K562 (cell line): ENCODE measurements around the gene SLC46A3. TPM values are rescaled to one million over a fixed set of nuclear protein-coding genes. Genes with fewer than 3 reads are reported as not detected.
A peak's percentile ranks its signal among the peaks of the same experiment; 100 is the strongest.

Source experiments
- ATAC-seq: fragments of 200-7000 bp; cut with Tn5 transposase; 3 replicates; pipeline ENCODE4 v1.9.1; 2020; ENCODE audit warnings: moderate library complexity
- BruUV-seq: library from RNA; stranded (reverse); fragments of 400-500 nt; replicated peaks from 2 replicates; lab custom pipeline; 2021; lab: Mats Ljungman, UMichigan
- CTCF ChIA-PET: fragments of 300-600 bp; formaldehyde crosslinking; extraction: SDS; loops from one replicate; lab custom pipeline; 2021; ENCODE audit warnings: low intra/inter-chr PET ratio; lab: Yijun Ruan, JAX
- POLR2A ChIA-PET: fragments of 300-600, 350-650 bp; sonication (Branson Sonifier 250); formaldehyde crosslinking; extraction: SDS; loops from one replicate; lab custom pipeline; 2021; ENCODE audit warnings: antibody characterized with exemption, inconsistent platforms; lab: Yijun Ruan, JAX
- DNase-seq, 4 experiments: peaks; one replicate each; pipeline versions ENCODE4 v3.0.0 to v3.0.0-alpha.2; 2011 to 2018; ENCODE audit warnings: low spot score in 3 of 4, mixed read lengths in 3 of 4; ENCODE audit errors: extremely low read depth in 1 of 4
- FAIRE-seq: peaks from 2 replicates; lab custom pipeline; 2011; peaks lifted over from hg19 to GRCh38; lab: Jason Lieb, UNC
- H2AFZ ChIP-seq: 2 replicates; pipeline ENCODE4 v1.6.0; 2011; ENCODE audit warnings: low read depth, low read length, control low read depth, inconsistent platforms
- H3K27ac ChIP-seq: fragments of 200-600 bp; 3 replicates; pipeline ENCODE4 v1.8.0; 2011; ENCODE audit warnings: low read depth, mild to moderate bottlenecking, control low read depth, inconsistent platforms, low read length, moderate library complexity, mixed read lengths; ENCODE audit errors: extremely low read depth
- H3K27me3 ChIP-seq, 2 experiments: fragments of 300-600 bp in 1 of 2; 2 replicates in 1 of 2; 3 replicates in 1 of 2; pipeline versions ENCODE4 v1.6.0 to v1.8.0; 2011; ENCODE audit warnings: inconsistent platforms in 2 of 2, low read length in 2 of 2, mild to moderate bottlenecking in 1 of 2, mixed read lengths in 1 of 2, moderate library complexity in 1 of 2; ENCODE audit not compliant: control insufficient read depth in 2 of 2, insufficient read depth in 2 of 2
- H3K36me3 ChIP-seq: fragments of 300-600 bp; 3 replicates; pipeline ENCODE4 v1.8.0; 2011; ENCODE audit warnings: mild to moderate bottlenecking, low read length, inconsistent platforms; ENCODE audit not compliant: control insufficient read depth, insufficient read depth
- H3K4me1 ChIP-seq, 2 experiments: fragments of 200-600 bp in 1 of 2; replicated peaks in 1 of 2; 2 replicates in 1 of 2; 3 replicates in 1 of 2; pipeline versions ENCODE4 v1.5.1 to v1.8.0; 2011; ENCODE audit warnings: inconsistent platforms in 2 of 2, low read length in 2 of 2, mild to moderate bottlenecking in 1 of 2, mixed read lengths in 1 of 2, moderate library complexity in 1 of 2; ENCODE audit not compliant: control insufficient read depth in 2 of 2, insufficient read depth in 2 of 2
- H3K4me2 ChIP-seq: 2 replicates; pipeline ENCODE4 v1.6.1; 2011; ENCODE audit warnings: low read length, control low read depth, inconsistent platforms, mixed read lengths; ENCODE audit not compliant: insufficient read depth
- H3K4me3 ChIP-seq: fragments of 200-600 bp; sonication (generic), shearing (Covaris generic); 2 replicates; pipeline ENCODE4 v1.5.1; 2016; ENCODE audit warnings: control low read depth, inconsistent platforms
- H3K79me2 ChIP-seq: fragments of 200-600 bp; 3 replicates; pipeline ENCODE4 v1.8.0; 2011; ENCODE audit warnings: low read length, inconsistent platforms; ENCODE audit not compliant: control insufficient read depth, insufficient read depth
- H3K9ac ChIP-seq, 2 experiments: 2 replicates each; pipeline versions ENCODE4 v1.6.0 to v1.6.1; 2011; ENCODE audit warnings: low read depth in 2 of 2, low read length in 2 of 2, control low read depth in 1 of 2, inconsistent platforms in 1 of 2, mild to moderate bottlenecking in 1 of 2, mixed read lengths in 1 of 2; ENCODE audit not compliant: insufficient read depth in 1 of 2
- H3K9me1 ChIP-seq: one replicate; pipeline ENCODE4 v1.6.0; 2011; ENCODE audit warnings: inconsistent platforms, mild to moderate bottlenecking, low read length, moderate library complexity; ENCODE audit not compliant: control insufficient read depth, insufficient read depth
- H3K9me3 ChIP-seq: replicated peaks from 2 replicates; pipeline ENCODE4 v1.5.1; 2011; ENCODE audit warnings: low read depth, low read length, inconsistent platforms; ENCODE audit not compliant: control insufficient read depth, insufficient read depth
- H4K20me1 ChIP-seq: replicated peaks from 2 replicates; pipeline ENCODE4 v1.6.1; 2011; ENCODE audit warnings: low read length, inconsistent platforms, mixed read lengths; ENCODE audit not compliant: control insufficient read depth, insufficient read depth
- CBFA2T2 ChIP-seq: fragments of 450-650 bp; conservative IDR thresholded peaks from 2 replicates; pipeline ENCODE4 v1.6.1; 2017; ENCODE audit warnings: mild to moderate bottlenecking
- CBFB ChIP-seq: sonication (generic); formaldehyde crosslinking; IDR thresholded peaks from 2 replicates; pipeline ENCODE4 v1.4.0; 2020; ENCODE audit warnings: mild to moderate bottlenecking, missing genetic modification reagents
- HIVEP1 ChIP-seq: fragments of 250-450 bp; sonication (Bioruptor Pico); IDR thresholded peaks from 2 replicates; pipeline ENCODE4 v1.4.0; 2020; ENCODE audit warnings: mild to moderate bottlenecking
- NR4A1 ChIP-seq, 2 experiments: fragments of 250-450 bp in 1 of 2; fragments of 450-650 bp in 1 of 2; sonication (Bioruptor Pico) in 1 of 2; IDR thresholded peaks; 2 replicates each; pipeline versions ENCODE4 v1.4.0 to v1.6.1; 2016 to 2020; ENCODE audit warnings: mild to moderate bottlenecking in 2 of 2, missing compliant biosample characterization in 1 of 2, missing genetic modification characterization in 1 of 2, moderate library complexity in 1 of 2
- NUFIP1 ChIP-seq: fragments of 450-650 bp; IDR thresholded peaks from 2 replicates; pipeline ENCODE4 v1.6.1; 2018; ENCODE audit not compliant: partially characterized antibody
- SP2 ChIP-seq: IDR thresholded peaks from 2 replicates; pipeline ENCODE4 v1.6.1; 2011; ENCODE audit warnings: mild to moderate bottlenecking, low read depth, low read length, moderate library complexity; ENCODE audit not compliant: poor library complexity, severe bottlenecking; ENCODE audit errors: extremely low read depth
- TAL1 ChIP-seq: fragments of 450-650 bp; IDR thresholded peaks from 2 replicates; pipeline ENCODE4 v1.6.1; 2016; ENCODE audit warnings: mild to moderate bottlenecking
- YY1 ChIP-seq, 3 experiments: IDR thresholded peaks; 2 replicates each; pipeline ENCODE4 v1.6.1; 2011; ENCODE audit warnings: low read length in 2 of 3, mild to moderate bottlenecking in 2 of 3, moderate library complexity in 2 of 3, borderline replicate concordance in 1 of 3, control low read depth in 1 of 3, low read depth in 1 of 3; ENCODE audit not compliant: insufficient read depth in 3 of 3, insufficient replicate concordance in 2 of 3, control insufficient read depth in 1 of 3, insufficient read length in 1 of 3; ENCODE audit errors: extremely low read depth in 1 of 3
- ZNF239 ChIP-seq: fragments of 250-450 bp; sonication (Bioruptor Pico); IDR thresholded peaks from 2 replicates; pipeline ENCODE4 v1.4.0; 2020; ENCODE audit warnings: mild to moderate bottlenecking
- WGBS: fragments of 100-300 bp; shearing (Covaris generic); methylation state at CpG from one replicate; pipeline ENCODE4 v1.1.6; 2016; ENCODE audit warnings: low coverage, mixed read lengths; ENCODE audit not compliant: insufficient coverage; ENCODE audit errors: missing lambda C conversion rate; 5-methylcytosine and 5-hydroxymethylcytosine counted together
- in situ Hi-C: fragments of 300-500 bp; cut with MboI; formaldehyde crosslinking; loops from 4 replicates; pipeline ENCODE4 v1.15.0; 2018; ENCODE audit warnings: inconsistent platforms, mixed read lengths
- intact Hi-C: fragments of 100-400 bp; cut with micrococcal nuclease; formaldehyde crosslinking; loops from 2 replicates; pipeline ENCODE4 v1.14.2; 2022
- polyA plus RNA-seq, 8 experiments: library from polyadenylated mRNA; depleted of rRNA in 4 of 8; stranded (reverse) in 5 of 8; unstranded in 3 of 8; fragments of >200 nt; fragmentation: Nextera tagmentation in 2 of 8; fragmentation: Illumina TruSeq in 1 of 8; extraction: Ambion mirVana in 2 of 8; extraction: Trizol in 1 of 8; gene quantifications; 2 replicates each; pipeline versions ENCODE4 v1.2.1 to v1.2.3, GENCODE V29; 2011 to 2014; ENCODE audit warnings: inconsistent platforms in 1 of 8, missing spikeins in 1 of 8
- total RNA-seq, 7 experiments: library from RNA; depleted of rRNA in 6 of 7; stranded (reverse); fragments of >200 nt in 6 of 7; fragmentation: Illumina TruSeq in 2 of 7; extraction: Trizol in 2 of 7; gene quantifications; 2 replicates each; pipeline versions ENCODE4 v1.2.1 to v1.2.3, GENCODE V29; 2011 to 2021; ENCODE audit warnings: low replicate concordance in 1 of 7
- TF ChIP-seq, protein P1 (sequence below): fragments of 250-450 bp; sonication (Bioruptor Pico); IDR thresholded peaks from 2 replicates; pipeline ENCODE4 v1.4.0; 2020; ENCODE audit warnings: mild to moderate bottlenecking, moderate library complexity
- TF ChIP-seq, protein P2 (sequence below): fragments of 450-650 bp; IDR thresholded peaks from 2 replicates; pipeline ENCODE4 v1.6.1; 2016; ENCODE audit warnings: antibody characterized with exemption
- TF ChIP-seq, protein P3 (sequence below): fragments of 450-650 bp; IDR thresholded peaks from 2 replicates; pipeline ENCODE4 v1.6.1; 2017; ENCODE audit warnings: antibody characterized with exemption

SLC46A3 gene
- total and polyA plus RNA-seq, 9 of the 15 experiments (the other 6 are each of a cell fraction or from before 2014, with no cell fraction given), result 0.14 to 1.2 (median 0.51) TPM

DNA sequence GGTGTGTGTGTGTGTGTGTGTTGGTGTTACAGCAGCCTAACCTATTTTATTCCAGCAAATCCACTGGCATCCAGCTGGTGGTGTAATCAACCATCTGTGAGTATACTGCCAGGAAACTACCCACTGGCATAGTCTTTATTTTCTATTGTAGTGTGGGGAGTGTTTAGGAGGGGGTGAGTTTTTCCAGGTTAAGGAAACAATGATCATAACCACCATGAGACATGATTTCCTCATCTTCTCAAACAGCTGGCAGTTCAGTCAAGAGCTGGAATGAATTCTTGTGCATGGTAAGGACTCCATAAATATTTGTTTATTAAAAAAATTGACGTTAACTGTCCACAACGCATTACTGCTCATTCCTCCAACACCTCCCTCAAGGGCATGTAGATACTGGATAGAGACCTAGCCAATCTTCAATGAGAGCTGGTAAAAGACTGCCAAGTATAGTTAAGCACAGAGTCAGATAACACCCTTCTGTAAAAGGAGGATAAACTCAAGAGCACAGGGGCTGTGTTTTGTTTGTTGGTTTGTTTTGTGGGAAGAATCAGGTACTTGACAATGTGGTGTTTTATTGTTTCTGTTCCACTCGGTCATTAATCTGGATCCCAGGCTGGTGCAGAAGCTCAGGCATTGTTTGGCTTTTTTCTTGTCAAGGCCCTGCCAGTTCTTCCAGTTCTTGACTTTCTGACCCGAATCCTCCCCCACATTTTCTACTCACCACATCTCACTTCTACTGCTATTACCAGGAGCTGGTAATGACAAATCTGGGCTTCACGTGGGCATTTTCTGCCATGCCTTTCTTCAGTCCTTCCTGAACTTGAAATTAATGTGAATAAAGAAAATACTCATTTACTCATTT, 31.6 kb upstream of the SLC46A3 start:
- CTCF ChIA-PET, result no interaction called here
- no peaks in the 10 kb centered on the region for H4K20me1 ChIP-seq
- no peaks in the 10 kb centered on the region for H3K9me1 ChIP-seq
- no peak for DNase-seq
- H2AFZ ChIP-seq, result no peak overlapping the region
- H3K9me3 ChIP-seq, result peaks cover 3% of the 10 kb centered on the region
- ATAC-seq, result no peak
- H3K79me2 ChIP-seq, result no peaks in the 10 kb centered on the region
- WGBS, result 5% methylated on average over 5 of the region's 5 CpGs
- no peak overlapping the region for H3K4me3 ChIP-seq
- H3K36me3 ChIP-seq, result no peaks in the 10 kb centered on the region
- H3K9ac ChIP-seq, result no peak overlapping the region
- no peak overlapping the region for H3K4me2 ChIP-seq
- no peak overlapping the region for H3K27ac ChIP-seq
- POLR2A ChIA-PET, result no interaction called here
- BruUV-seq, result no TSS peak
- FAIRE-seq, result no peak
- intact Hi-C loops (no loop called here), in situ Hi-C loops (no loop called here)
- no peaks in the 10 kb centered on the region for H3K27me3 ChIP-seq
- peaks cover 0 to 5% of the 10 kb centered on the region in 2 experiments; a peak in 2 of 5 replicates for H3K4me1 ChIP-seq
- TF ChIP-seq, protein P1, sequence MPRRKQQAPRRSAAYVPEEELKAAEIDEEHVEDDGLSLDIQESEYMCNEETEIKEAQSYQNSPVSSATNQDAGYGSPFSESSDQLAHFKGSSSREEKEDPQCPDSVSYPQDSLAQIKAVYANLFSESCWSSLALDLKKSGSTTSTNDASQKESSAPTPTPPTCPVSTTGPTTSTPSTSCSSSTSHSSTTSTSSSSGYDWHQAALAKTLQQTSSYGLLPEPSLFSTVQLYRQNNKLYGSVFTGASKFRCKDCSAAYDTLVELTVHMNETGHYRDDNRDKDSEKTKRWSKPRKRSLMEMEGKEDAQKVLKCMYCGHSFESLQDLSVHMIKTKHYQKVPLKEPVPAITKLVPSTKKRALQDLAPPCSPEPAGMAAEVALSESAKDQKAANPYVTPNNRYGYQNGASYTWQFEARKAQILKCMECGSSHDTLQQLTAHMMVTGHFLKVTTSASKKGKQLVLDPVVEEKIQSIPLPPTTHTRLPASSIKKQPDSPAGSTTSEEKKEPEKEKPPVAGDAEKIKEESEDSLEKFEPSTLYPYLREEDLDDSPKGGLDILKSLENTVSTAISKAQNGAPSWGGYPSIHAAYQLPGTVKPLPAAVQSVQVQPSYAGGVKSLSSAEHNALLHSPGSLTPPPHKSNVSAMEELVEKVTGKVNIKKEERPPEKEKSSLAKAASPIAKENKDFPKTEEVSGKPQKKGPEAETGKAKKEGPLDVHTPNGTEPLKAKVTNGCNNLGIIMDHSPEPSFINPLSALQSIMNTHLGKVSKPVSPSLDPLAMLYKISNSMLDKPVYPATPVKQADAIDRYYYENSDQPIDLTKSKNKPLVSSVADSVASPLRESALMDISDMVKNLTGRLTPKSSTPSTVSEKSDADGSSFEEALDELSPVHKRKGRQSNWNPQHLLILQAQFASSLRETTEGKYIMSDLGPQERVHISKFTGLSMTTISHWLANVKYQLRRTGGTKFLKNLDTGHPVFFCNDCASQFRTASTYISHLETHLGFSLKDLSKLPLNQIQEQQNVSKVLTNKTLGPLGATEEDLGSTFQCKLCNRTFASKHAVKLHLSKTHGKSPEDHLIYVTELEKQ (CRISPR knock-in tag), result no peak
- TF ChIP-seq YY1 (IDR thresholded peaks at IDR 0.05; ENCODE audit: borderline replicate concordance in 1 of 3, control insufficient read depth in 1 of 3, extremely low read depth in 1 of 3, insufficient read depth in 3 of 3, insufficient read length in 1 of 3, insufficient replicate concordance in 2 of 3, low read depth in 1 of 3, low read length in 2 of 3) (no peak), NR4A1 (CRISPR knock-in tag; IDR thresholded peaks at IDR 0.05) (no peak), NR4A1 (tag; IDR thresholded peaks at IDR 0.05) (no peak), SP2 (no peak), HIVEP1 (CRISPR knock-in tag) (no peak), ZNF239 (CRISPR knock-in tag) (no peak), NUFIP1 (no peak), CBFB (CRISPR knock-in tag) (no peak), TAL1 (peak; percentile 40), CBFA2T2 (0 out of 2 replicates have a peak, but pooled peaks have one; percentile 25)
- TF ChIP-seq, protein P2, sequence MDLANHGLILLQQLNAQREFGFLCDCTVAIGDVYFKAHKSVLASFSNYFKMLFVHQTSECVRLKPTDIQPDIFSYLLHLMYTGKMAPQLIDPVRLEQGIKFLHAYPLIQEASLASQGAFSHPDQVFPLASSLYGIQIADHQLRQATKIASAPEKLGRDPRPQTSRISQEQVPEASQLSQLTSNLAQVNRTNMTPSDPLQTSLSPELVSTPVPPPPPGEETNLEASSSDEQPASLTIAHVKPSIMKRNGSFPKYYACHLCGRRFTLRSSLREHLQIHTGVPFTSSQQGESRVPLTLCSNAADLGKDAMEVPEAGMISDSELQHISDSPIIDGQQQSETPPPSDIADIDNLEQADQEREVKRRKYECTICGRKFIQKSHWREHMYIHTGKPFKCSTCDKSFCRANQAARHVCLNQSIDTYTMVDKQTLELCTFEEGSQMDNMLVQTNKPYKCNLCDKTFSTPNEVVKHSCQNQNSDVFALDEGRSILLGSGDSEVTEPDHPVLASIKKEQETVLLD, result no peak
- TF ChIP-seq, protein P3, sequence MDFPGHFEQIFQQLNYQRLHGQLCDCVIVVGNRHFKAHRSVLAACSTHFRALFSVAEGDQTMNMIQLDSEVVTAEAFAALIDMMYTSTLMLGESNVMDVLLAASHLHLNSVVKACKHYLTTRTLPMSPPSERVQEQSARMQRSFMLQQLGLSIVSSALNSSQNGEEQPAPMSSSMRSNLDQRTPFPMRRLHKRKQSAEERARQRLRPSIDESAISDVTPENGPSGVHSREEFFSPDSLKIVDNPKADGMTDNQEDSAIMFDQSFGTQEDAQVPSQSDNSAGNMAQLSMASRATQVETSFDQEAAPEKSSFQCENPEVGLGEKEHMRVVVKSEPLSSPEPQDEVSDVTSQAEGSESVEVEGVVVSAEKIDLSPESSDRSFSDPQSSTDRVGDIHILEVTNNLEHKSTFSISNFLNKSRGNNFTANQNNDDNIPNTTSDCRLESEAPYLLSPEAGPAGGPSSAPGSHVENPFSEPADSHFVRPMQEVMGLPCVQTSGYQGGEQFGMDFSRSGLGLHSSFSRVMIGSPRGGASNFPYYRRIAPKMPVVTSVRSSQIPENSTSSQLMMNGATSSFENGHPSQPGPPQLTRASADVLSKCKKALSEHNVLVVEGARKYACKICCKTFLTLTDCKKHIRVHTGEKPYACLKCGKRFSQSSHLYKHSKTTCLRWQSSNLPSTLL, result no peak
